MV-4-11 (cell line): ENCODE measurements around the gene SLC12A1.
A peak's percentile ranks its signal among the peaks of the same experiment; 100 is the strongest.

Experiments
- DNase-seq: peaks from one replicate; lab custom pipeline; 2025; lab: John Stamatoyannopoulos, UW

SLC12A1 gene

GRCh38 chr15:48205981-48206380 lies at the start of gene SLC12A1:
TSS of gene SLC12A1 (plus strand) at chr15:48206302. CDS start at chr15:48207720, 1,418 bp downstream.
- DNase-seq: no peak

- DNase-seq: no peak
Observed at GRCh38 chr15:48168616-48169015, 37.5 kb upstream of the SLC12A1 start.

GRCh38 chr15:48170981-48171380 lies 35.1 kb upstream of the SLC12A1 start:
- no peak for DNase-seq

GRCh38 chr15:48175126-48175525 lies 31.0 kb upstream of the SLC12A1 start:
- DNase-seq: no peak

GRCh38 chr15:48176112-48176511 lies 30.0 kb upstream of the SLC12A1 start:
- no peak for DNase-seq

- DNase-seq: no peak
Observed at GRCh38 chr15:48176957-48177356, 29.1 kb upstream of the SLC12A1 start.

GRCh38 chr15:48177383-48177765 lies 28.7 kb upstream of the SLC12A1 start:
- peak; percentile 49 for DNase-seq

- peak; percentile 59 for DNase-seq
Observed at GRCh38 chr15:48177766-48178647, 28.1 kb upstream of the SLC12A1 start, which contains the start of gene MYEF2. TSS of gene MYEF2 (minus strand) at chr15:48178295. CDS start at chr15:48178237, 58 bp downstream.

- DNase-seq: no peak
Observed at GRCh38 chr15:48178648-48178931, 27.5 kb upstream of the SLC12A1 start.

GRCh38 chr15:48182749-48183148 lies 23.4 kb upstream of the SLC12A1 start:
- DNase-seq: no peak

- DNase-seq: peak; percentile 57
Observed at GRCh38 chr15:48185529-48185928, 20.6 kb upstream of the SLC12A1 start.

GRCh38 chr15:48186271-48186670 lies 19.8 kb upstream of the SLC12A1 start:
- DNase-seq: no peak

- peak; percentile 69 for DNase-seq
Observed at GRCh38 chr15:48190932-48191573, 15.0 kb upstream of the SLC12A1 start.

GRCh38 chr15:48191574-48192225 lies 14.4 kb upstream of the SLC12A1 start, which contains the start of gene CTXN2:
TSS of gene CTXN2 (plus strand) at chr15:48191665. CDS start at chr15:48201301, 9,636 bp downstream.
- no peak for DNase-seq

- no peak for DNase-seq
Observed at GRCh38 chr15:48202068-48202467, 4.0 kb upstream of the SLC12A1 start.

GRCh38 chr15:48221261-48221660 lies 15.2 kb downstream of the SLC12A1 start:
- DNase-seq: no peak

GRCh38 chr15:48221885-48222284 lies 15.8 kb downstream of the SLC12A1 start:
- DNase-seq: no peak

- DNase-seq: no peak
Observed at GRCh38 chr15:48222627-48223026, 16.5 kb downstream of the SLC12A1 start.

- DNase-seq: no peak
Observed at GRCh38 chr15:48225771-48226170, 19.7 kb downstream of the SLC12A1 start.

GRCh38 chr15:48230498-48230897 lies 24.4 kb downstream of the SLC12A1 start:
- DNase-seq: peak; percentile 51

- no peak for DNase-seq
Observed at GRCh38 chr15:48233246-48233645, 27.1 kb downstream of the SLC12A1 start.

GRCh38 chr15:48239334-48239733 lies 33.2 kb downstream of the SLC12A1 start:
- DNase-seq: no peak

- DNase-seq: no peak
Observed at GRCh38 chr15:48242015-48242414, 35.9 kb downstream of the SLC12A1 start.
